HG03457 (cell line): ENCODE data around the gene PABPN1L.

ENCODE experiments used
- ATAC-seq: cut with Tn5 transposase; IDR thresholded peaks from one replicate; pipeline ENCODE4 v1.9.1; 2021; ENCODE audit warnings: moderate number of reproducible peaks; ENCODE audit not compliant: unreplicated experiment

The PABPN1L gene

DNA sequence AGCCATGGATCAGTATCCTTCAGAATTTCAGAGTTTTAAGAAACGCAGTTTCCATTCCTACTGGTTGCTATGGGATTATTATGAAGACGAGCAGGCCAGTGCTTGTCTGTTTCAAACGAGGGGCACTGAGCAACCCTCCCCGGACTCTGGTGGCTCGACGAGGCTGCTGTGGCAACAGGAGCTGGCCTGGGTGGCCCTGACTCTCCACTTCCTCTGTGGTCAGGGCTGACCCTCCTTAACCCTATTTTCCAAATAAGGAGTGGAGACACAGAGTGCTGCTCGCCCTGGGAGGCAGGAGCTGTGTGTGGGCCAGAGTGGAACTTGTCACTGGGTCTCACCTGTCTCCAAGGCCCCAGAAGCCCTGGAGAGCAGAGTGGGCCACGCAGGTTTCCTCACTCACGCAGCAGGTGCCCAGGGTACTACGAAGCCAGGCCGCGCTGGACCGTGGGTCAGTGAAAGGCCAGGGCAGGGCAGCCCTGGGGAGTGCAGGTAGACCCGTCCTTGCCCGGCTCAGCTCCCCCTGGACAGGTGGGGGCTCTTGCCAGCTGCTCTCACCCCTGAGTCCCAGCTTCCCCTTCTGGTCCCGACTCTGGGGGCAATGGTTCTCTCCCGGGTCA is 13.0 kb downstream of the PABPN1L start:
- ATAC-seq = no peak

DNA sequence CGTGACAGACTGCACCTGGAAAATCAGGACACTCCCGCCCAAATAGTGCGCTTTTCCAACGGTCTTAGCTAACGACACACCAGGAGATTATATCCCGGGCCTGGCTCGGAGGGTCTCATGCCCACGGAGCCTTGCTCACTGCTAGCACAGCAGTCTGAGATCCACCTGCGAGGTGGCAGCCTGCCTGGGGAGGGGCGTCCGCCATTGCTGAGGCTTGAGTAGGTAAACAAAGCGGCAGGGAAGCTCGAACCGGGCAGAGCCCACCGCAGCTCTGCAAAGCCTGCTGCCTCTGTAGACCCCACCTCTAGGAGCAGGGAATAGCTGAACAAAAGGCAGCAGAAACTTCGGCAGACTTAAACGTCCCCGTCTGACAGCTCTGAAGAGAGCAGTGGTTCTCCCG is 14.8 kb downstream of the PABPN1L start:
- no peak for ATAC-seq

DNA sequence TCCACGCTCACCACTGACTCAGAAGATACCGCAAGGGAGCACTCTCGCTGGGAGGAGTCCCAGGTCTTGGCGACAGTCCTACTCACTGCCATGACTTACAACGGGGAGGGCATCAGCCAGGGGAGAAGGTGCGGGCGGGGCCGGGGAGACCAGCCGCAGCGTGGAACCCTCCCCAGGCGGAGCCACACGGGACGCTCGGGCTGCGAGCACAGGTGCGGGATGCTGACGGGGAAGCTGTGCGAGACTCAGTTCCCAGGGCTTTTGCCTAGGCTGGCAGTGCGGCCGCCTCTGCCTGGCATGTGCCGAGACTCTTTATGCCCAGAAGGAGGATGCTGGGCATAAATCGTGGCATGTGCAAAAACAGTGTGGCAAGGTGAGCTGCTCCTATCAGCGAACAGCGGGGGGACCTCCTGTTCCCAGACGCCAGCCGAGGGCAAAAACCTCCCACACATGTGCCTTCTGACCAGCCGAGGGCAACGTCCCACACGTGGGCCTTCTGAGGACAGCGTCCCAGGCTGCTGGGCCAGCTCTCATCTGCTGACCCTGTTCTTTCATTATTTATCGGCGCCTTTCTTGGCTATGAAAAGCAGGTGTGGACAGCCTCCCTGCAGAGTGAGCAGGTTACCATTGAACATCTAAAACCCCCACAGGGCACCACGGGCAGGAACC is 15.8 kb downstream of the PABPN1L start:
- ATAC-seq = no peak

DNA sequence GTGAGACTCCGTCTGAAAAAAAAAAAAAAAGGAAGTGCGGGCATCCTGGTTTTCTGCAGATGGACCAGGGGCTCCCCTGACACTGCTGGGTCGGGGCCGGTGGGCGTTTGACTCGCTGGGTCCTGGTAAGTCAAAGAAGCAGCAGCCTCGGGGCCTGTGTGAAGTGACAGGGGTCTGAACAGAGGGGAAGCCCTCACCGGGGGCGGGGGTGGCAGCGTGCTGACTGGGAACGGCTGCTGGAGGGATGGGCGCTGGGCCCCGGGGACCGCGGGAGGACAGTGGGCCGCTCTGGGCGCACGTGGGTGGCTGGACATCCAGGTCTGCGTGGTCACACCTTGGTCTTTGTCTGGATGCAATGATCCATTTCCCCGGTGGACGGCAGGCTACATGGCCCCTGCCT is 17.9 kb downstream of the PABPN1L start:
- no peak for ATAC-seq

DNA sequence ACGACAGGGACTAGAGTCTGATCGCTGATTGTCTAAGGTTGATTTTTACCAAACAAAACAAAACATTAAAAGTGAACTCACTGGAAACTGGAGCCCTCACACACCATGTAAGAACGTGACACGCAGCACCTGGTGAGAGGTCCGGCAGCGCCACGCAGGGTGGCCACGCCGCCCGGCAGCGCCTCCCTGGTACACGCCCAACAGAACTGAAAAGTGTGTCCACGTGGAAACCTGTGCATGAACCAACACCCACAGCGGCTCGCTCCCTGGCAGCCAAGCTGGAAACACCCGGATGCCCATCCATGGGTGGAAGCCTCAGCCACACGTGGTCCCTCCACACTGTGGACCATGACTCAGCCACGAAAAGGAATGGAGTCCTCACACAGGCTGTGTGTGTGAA is 18.8 kb downstream of the PABPN1L start:
- no peak for ATAC-seq

DNA sequence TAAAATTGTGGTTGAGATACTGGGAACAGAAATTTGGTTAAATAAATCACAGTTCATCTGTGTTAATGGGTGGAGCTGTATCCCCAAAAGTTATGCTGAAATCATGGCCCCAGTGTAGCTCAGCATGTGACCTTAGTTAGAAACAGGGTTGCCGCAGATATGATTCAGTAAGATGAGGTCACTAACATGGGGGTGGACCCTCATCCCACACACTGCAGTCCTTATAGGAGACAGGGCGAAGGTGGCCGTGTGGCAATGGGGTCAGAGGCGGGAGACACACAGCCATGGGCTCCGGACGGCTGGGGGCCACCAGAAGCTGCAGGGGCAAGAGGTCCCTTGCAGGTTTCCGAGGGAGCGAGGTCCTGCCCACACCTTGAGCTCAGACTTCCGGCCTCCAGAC is 20.4 kb downstream of the PABPN1L start:
- ATAC-seq = no peak

DNA sequence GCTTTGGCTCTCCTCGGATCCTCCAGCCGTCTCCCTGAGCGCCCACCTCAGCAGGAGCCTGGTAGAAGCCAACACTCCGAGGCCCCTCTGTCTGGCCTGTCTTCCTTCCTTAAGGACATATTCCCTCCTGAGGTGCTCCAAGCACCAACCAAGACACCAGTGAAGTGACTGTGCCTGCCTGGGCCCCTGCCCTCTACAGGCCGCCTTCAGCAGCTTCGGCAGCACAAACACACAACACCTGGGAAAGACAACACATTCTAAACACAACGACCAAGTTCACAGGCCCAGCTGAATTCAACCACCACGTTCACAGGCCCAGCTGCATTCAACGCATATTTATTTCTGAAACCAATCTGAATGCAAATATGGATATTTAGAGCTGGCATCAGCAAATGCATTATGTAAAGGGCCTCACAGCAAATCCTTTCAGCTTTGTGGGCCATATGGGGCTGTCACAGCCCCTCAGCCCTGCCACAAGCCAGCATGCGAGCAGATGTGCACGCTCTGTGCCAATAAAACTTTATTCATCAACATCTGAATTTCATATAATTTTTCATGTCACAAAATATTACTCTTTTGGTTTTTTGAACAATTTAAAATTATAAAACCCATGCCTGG is 21.9 kb downstream of the PABPN1L start:
- no peak for ATAC-seq

DNA sequence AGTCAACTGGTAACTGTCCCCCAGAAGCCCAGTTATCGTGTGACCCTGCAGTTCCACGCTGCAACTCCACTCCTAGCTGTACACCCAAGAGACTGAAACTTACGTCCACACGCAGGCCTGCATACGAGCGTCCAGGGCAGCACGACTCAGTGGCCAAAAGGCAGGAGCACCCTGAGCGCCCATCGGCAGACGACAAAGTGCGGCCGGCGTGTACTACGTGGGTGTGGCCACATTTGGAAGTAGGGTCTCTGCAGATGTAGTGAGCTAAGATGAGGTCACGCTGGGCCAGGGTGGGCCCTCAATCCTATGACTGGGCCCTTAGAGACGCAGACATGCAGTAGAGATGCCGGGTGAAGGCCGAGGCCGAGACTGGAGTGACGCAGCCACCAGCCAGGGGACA is 23.2 kb downstream of the PABPN1L start:
- no peak for ATAC-seq

DNA sequence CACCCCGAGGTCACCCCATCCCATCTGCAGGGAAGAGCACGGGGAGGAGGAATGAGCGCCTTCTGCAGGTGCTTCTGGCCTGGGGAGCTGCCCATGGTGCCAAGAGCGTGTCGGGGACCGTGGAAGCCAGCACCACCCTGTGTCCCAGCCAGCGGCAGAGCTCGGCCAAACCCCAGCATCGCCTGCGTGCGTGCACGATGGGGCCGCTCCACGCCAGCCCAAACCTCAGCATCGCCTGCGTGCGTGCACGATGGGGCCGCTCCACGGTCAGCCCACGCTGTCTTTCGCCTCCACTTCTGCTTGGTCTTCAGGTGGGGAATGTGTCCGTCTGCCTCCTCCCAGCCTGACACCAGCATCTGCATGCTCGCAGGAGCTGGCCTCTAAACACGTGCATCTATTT is 23.7 kb downstream of the PABPN1L start:
- ATAC-seq = no peak

DNA sequence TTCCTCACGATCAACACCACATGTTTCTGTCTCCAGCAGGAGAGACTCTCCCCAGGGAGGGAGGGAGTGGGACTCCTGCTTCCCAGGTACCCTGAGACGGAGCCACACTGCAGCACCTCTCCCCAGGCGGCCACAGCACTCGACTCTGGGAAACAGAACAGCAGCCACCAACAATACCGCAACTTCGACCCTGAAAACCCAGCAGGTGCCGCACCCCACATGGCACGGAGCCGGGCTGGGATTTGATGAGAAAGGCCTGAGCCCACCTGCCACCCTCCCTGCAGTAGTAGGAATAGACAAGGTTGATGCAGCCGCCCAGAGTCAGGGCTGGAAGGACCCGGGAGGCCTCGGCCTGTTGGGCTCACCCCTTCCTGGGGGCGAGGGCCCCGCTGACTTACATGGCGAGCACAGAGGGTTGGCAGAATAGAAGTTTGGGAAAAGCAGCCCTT is 24.1 kb downstream of the PABPN1L start:
- no peak for ATAC-seq

DNA sequence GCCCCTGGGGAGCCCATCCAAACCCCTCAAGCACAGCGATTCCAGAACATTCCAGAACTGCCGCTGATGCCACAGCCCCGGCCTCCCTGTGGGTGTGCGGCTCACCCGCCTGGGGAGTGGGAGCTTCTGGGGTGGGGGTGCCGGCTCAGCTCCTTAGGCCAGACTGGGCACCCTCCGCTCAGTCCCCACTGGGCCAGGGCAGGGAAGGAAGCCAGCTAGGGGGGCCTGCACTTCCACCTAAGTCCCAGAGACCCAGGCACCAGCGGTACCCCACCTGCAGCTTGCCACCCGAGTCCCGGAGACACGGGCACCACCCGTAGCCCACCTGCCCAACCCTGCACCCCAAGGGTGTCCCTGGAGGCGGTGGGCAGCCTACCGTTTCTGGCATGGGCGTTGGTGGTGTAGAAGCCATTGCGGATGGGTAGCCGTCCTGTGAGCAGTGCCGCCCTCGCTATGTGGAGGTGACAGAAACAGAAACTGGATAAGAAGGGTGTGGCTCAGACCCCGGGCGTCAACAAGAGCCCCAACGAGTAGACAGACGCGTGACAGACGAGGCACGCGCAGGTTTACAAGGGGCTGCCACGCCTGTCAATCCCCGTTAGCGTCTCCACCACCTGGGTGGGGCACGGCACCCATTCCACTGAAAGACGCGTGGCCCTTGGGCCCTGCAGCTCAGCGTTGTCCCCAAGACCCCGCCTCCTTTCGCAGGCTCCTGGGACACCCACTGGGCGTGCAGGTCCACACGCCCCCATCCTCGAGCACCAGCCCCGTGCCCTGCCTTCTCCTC is 24.7 kb downstream of the PABPN1L start:
- no peak for ATAC-seq

DNA sequence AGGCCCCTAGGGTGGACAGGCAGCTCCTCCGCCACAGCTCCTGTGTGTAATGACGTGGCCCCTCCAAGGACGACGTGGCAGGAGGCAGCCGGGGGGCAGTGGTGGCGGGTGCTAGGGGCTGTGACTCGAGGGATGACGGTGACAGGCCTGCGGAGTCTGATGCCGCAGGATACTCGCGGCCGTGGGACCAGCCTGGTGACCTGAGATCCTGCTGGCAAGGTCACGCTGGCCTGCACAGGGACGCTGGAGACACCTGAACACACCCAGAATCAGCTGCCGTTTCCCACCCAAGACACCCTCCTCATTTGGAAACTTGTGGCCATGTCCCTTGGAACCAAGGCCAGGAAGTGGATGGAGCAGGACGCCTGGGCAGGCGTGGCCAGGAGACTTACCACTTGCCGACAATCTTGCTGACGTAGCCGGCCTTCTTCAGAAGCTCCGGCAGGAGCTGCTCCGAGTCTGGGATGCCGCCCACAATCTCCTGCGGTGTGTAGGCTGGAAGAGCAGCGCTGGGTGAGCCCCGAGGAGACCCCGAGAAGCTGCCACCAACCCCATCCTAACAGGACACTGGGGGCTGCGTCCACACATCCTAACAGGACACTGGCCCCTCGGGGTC is 25.8 kb downstream of the PABPN1L start:
- no peak for ATAC-seq

DNA sequence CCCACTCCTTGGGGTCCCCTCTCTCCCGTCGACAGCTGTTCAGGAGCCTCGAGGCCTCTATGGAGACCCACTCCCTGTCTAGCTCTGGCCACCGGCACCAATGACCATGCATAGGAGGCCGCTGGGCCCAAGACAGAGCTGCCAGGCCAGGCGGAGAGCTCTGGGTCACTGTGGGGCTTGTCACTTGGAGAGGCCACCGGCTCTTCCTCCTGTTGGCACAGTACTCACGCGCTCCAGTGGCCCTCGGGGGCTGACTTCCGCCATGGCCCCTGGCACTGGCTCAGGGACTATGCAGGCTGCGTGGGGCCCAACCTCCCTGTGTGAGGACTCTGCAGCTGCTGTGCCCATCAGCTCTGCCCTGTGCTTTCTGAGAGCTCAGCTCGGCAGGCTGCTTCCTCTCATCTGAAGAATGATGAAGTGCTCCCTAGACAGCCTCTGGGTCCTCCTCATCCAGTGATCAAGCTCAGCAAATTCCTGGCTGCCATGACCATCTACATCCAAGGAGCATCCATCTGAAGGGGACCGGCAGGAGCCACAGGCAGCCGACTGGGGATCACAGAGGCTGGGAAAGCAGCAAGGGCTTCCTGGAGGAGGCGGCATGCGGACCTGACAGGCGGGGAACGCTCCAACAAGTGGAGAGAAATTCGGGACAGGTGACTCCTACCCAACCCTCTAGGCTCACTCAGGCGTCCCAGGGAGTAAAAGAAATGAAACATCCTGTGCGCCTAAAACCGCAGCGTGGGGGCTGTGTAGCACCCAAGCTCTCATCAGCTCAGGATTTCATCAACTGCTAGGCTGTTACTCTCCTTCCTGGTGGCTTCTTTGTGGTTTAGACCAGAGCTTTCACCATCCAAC is 26.5 kb downstream of the PABPN1L start:
- ATAC-seq = no peak

DNA sequence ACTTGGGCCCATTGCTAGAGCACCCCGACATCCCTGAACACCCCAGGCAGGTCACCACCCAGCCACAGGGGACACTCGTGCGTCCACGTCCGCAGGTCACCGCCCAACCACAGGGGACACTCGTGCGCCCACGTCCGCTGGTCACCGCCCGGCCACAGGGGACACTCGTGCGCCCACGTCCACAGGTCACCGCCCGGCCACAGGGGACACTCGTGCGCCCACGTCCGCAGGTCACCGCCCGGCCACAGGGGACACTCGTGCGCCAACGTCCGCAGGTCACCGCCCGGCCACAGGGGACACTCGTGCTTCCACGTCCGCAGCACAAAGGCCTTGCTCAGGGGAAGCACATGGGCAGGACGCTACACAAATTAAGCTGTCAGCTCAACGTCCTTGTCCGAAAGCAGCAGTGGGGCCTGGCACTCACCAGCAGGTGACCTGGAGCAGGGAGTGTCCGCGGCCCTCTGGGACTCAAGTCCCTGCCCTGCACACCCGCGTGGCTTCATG is 27.4 kb downstream of the PABPN1L start:
- ATAC-seq = no peak

DNA sequence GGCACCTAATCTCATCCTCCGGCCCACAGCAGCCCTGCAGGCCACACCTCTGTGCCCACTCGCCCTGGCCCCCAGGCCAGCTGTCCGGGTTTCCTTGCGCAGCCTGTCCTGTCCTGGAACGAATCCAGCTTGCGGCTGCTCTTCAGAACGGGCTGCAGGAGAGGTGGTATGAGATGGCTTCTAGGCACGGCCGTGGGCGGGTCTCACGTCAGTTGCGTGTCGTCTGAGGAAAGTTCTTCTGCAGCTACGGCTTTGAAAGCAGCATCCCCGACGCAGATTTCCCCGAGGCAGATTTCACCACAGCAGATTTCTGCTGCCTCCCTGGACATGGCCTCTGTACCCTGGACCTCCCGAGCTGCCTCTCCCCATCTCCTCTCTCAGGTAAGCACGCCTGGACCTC is 27.9 kb downstream of the PABPN1L start:
- ATAC-seq = no peak

DNA sequence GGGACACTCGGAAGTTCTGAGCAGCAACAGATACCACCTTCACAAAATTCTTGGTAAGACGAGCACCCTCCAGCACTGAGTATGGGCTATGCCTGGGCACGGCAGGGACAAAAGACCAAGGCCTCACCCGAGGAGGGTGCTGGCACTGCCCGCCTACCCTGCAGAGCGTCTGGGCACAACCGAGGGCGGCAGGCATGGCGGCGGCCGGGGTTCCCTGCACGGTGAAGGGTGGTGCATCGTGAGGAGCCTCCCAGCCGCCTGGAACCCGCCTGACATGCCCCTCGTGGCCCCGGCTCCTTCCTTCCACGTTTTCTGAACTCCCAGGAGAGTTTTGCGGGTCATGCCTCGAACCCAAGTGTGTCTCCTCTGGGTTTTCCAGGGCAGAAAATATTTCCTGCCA is 28.7 kb downstream of the PABPN1L start:
- ATAC-seq = no peak

DNA sequence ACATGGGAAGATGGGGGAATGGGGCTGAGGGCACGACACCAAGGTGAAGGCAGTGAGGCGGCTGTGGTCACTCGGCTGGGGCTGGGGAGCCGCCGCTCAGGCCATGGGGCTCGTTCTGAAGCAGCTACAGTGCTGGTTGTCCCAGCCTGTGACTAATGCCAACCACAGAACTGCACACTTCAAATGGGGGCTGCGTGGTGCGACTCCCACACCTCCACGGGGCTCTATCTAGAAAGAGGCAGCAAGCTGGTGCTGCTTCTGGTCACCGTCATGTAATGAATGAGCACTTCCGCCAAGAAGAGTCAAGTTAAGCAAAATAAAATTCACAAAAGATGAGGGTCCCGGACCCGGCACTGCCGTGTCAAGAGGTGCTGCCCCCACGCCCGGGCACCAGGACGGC is 29.7 kb downstream of the PABPN1L start:
- no peak for ATAC-seq

DNA sequence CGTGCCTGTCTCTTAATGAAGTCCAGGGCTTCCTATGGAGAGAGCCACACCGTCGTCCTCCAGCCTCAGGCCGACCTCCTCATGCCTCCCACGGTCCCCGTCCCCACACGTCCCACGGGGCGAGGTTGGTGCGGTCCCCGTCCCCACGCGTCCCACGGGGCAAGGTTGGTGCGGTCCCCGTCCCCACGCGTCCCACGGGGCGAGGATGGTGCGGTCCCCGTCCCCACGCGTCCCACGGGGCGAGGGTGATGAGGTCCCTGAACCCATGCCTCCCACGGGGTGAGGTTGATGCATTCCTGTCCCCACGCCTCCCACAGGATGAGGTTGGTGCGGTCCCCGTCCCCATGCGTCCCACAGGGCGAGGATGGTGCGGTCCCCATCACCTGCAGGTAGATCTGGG is 30.6 kb downstream of the PABPN1L start:
- ATAC-seq = no peak

DNA sequence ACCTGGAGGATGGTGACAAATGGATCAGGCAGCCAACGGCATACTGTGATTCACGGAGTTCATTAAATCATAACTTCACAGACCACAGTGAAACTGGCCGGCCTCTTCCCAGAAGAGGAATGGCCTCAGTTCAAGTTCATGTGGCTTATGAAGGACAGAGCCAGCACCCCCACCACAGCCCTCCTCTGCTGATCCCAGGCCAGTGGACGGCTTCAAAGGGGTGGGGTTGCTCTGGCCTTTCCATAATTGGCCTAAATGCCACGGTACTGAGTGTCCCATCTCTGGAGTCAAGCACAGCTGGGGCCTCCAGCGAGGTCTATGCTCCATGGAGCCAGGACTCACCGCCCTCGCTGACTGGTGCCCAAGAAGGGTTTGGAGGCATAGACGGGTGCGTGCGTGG is 31.1 kb downstream of the PABPN1L start:
- no peak for ATAC-seq

DNA sequence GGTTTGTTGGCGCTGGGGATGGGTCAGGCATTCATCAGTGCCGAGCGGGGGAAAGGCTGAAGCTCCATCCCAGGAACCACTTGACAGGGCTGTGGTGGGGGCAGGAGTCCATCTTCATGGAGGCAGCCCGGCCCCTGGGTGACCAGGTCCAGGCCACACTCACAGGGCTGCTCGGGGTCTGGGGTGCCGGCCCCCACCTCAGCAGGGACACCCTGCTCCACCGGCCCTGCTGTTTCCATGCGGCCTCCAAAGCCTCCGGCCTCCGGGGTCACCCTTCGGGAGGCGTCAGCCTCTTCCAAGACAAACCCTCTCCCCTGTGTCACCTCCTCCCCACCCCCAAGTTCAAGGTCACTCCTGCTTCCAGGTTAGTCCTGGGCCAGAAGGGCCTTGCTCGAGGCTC is 31.8 kb downstream of the PABPN1L start:
- no peak for ATAC-seq
